ENCODE measurements around the gene WTAP.

- TF ChIP-seq CTCF (IDR thresholded peaks at IDR 0.05): no peak
- TF ChIP-seq POLR2A (IDR thresholded peaks at IDR 0.05): no peak
These were observed 4.7 kb upstream of the WTAP start for GRCh38 chr6:159722655-159723054.

All from Peyer's patch (tissue), 4 donors.